Keratinocyte (primary cell): ENCODE measurements around the gene PRSS53.

ENCODE experiments used
- CTCF ChIP-seq, 3 experiments: IDR thresholded peaks in 1 of 3; conservative IDR thresholded peaks in 1 of 3; optimal IDR thresholded peaks in 1 of 3; 2 replicates in 2 of 3; 3 replicates in 1 of 3; pipeline versions ENCODE3 to v1.5.1; 2011; ENCODE audit warnings: low read length in 3 of 3, mild to moderate bottlenecking in 3 of 3, moderate library complexity in 2 of 3, control low read depth in 1 of 3, inconsistent platforms in 1 of 3; ENCODE audit not compliant: insufficient read depth in 2 of 3; ENCODE audit errors: extremely low read depth in 1 of 3
- EZH2 ChIP-seq: IDR thresholded peaks from one replicate; pipeline ENCODE4 v1.6.1; 2012; ENCODE audit warnings: inconsistent platforms, mild to moderate bottlenecking, low read length, moderate library complexity

- TF ChIP-seq CTCF (optimal IDR thresholded peaks at IDR 0.05 in 1 of 3, IDR thresholded peaks at IDR 0.05 in 1 of 3, conservative IDR thresholded peaks at IDR 0.05 in 1 of 3; ENCODE audit: extremely low read depth in 1 of 3, insufficient read depth in 2 of 3, low read length in 3 of 3) (no peak), EZH2 (no peak)
These were observed 28.9 kb upstream of the PRSS53 start, which contains the start of gene KAT8 for GRCh38 chr16:31117384-31118222.
